IMR-90 (cell line): ENCODE measurements around the gene SLC46A1. TPM values are rescaled to one million over a fixed set of nuclear protein-coding genes. Genes with fewer than 3 reads are reported as not detected.

Source experiments
- ATAC-seq: fragments of 200-7000 bp; cut with Tn5 transposase; 2 replicates; pipeline ENCODE4 v1.9.1; 2020; ENCODE audit warnings: low read depth, mild to moderate bottlenecking, moderate library complexity
- BruUV-seq: library from RNA; stranded (reverse); fragments of 400-500 nt; replicated peaks from 2 replicates; lab custom pipeline; 2021; lab: Mats Ljungman, UMichigan
- CTCF ChIA-PET: fragments of 300-600 bp; formaldehyde crosslinking; extraction: SDS; loops from one replicate; lab custom pipeline; 2021; ENCODE audit warnings: antibody characterized with exemption; lab: Yijun Ruan, JAX
- POLR2A ChIA-PET: fragments of 300-600 bp; sonication (Branson Sonifier 250); formaldehyde crosslinking; loops from one replicate; lab custom pipeline; 2022; ENCODE audit warnings: antibody characterized with exemption; ENCODE audit not compliant: unreplicated experiment; lab: Charles Lee
- DNase-seq: peaks from one replicate; pipeline ENCODE4 v3.0.0; 2013
- H2AFZ ChIP-seq: replicated peaks from 2 replicates; pipeline ENCODE3; 2013; ENCODE audit warnings: low read length, mild to moderate bottlenecking; ENCODE audit not compliant: poor library complexity
- H2AK5ac ChIP-seq: 2 replicates; pipeline ENCODE4 v1.6.1; 2013; ENCODE audit warnings: low read depth, low read length, inconsistent platforms
- H2AK9ac ChIP-seq: replicated peaks from 2 replicates; pipeline ENCODE3; 2013; ENCODE audit warnings: mild to moderate bottlenecking, low read depth, low read length, moderate library complexity; ENCODE audit not compliant: poor library complexity
- H2BK120ac ChIP-seq: 2 replicates; pipeline ENCODE4 v1.6.1; 2013; ENCODE audit warnings: low read depth, low read length, inconsistent platforms
- H2BK15ac ChIP-seq: 3 replicates; pipeline ENCODE4 v1.6.1; 2013; ENCODE audit warnings: low read depth, low read length, inconsistent platforms
- H2BK20ac ChIP-seq: 2 replicates; pipeline ENCODE4 v1.6.1; 2013; ENCODE audit warnings: low read depth, mild to moderate bottlenecking, inconsistent platforms, low read length, moderate library complexity
- H2BK5ac ChIP-seq: 2 replicates; pipeline ENCODE4 v1.6.1; 2013; ENCODE audit warnings: mild to moderate bottlenecking, low read depth, low read length, inconsistent platforms; ENCODE audit not compliant: poor library complexity, severe bottlenecking
- H3K14ac ChIP-seq: replicated peaks from 2 replicates; pipeline ENCODE4 v1.6.1; 2013; ENCODE audit warnings: low read depth, low read length, inconsistent platforms
- H3K18ac ChIP-seq: 2 replicates; pipeline ENCODE4 v1.6.1; 2013; ENCODE audit warnings: low read depth, low read length, control low read depth
- H3K23ac ChIP-seq: 2 replicates; pipeline ENCODE4 v1.6.1; 2013; ENCODE audit warnings: low read depth, low read length, inconsistent platforms
- H3K27ac ChIP-seq: 2 replicates; pipeline ENCODE4 v1.5.1; 2013; ENCODE audit warnings: mild to moderate bottlenecking, control low read depth, low read length; ENCODE audit not compliant: insufficient read depth
- H3K27me3 ChIP-seq: 2 replicates; pipeline ENCODE4 v1.6.1; 2013; ENCODE audit warnings: low read length; ENCODE audit not compliant: control insufficient read depth, insufficient read depth
- H3K36me3 ChIP-seq: 2 replicates; pipeline ENCODE4 v1.6.1; 2013; ENCODE audit warnings: low read length, mixed read lengths; ENCODE audit not compliant: control insufficient read depth, insufficient read depth
- H3K4ac ChIP-seq: 2 replicates; pipeline ENCODE4 v1.6.1; 2013; ENCODE audit warnings: low read depth, low read length, inconsistent platforms
- H3K4me1 ChIP-seq: 2 replicates; pipeline ENCODE4 v1.6.1; 2013; ENCODE audit warnings: low read length, mixed read lengths; ENCODE audit not compliant: control insufficient read depth, insufficient read depth
- H3K4me2 ChIP-seq: 2 replicates; pipeline ENCODE4 v1.6.1; 2013; ENCODE audit warnings: low read depth, mild to moderate bottlenecking, control low read depth, low read length, moderate library complexity
- H3K4me3 ChIP-seq: 2 replicates; pipeline ENCODE4 v1.5.1; 2013; ENCODE audit warnings: low read depth, mild to moderate bottlenecking, control low read depth, low read length, moderate library complexity; ENCODE audit not compliant: insufficient read depth
- H3K56ac ChIP-seq: 2 replicates; pipeline ENCODE4 v1.6.1; 2013; ENCODE audit warnings: low read length, inconsistent platforms; ENCODE audit not compliant: insufficient read depth; ENCODE audit errors: extremely low read depth
- H3K79me1 ChIP-seq, 2 experiments: 2 replicates each; pipeline ENCODE4 v1.6.1; 2013; ENCODE audit warnings: low read length in 2 of 2, inconsistent platforms in 1 of 2, low read depth in 1 of 2
- H3K9ac ChIP-seq: 2 replicates; pipeline ENCODE4 v1.6.1; 2013; ENCODE audit warnings: low read depth, low read length, control low read depth
- H3K9me1 ChIP-seq: 2 replicates; pipeline ENCODE4 v1.6.1; 2013; ENCODE audit warnings: low read length, inconsistent platforms; ENCODE audit not compliant: insufficient read depth
- H3K9me3 ChIP-seq: 2 replicates; pipeline ENCODE4 v1.6.1; 2013; ENCODE audit warnings: low read length; ENCODE audit not compliant: control insufficient read depth, insufficient read depth
- H4K20me1 ChIP-seq: 2 replicates; pipeline ENCODE4 v1.6.1; 2013; ENCODE audit warnings: low read length, inconsistent platforms; ENCODE audit not compliant: insufficient read depth
- H4K5ac ChIP-seq: 2 replicates; pipeline ENCODE4 v1.6.1; 2013; ENCODE audit warnings: mild to moderate bottlenecking, low read depth, low read length, control low read depth
- H4K8ac ChIP-seq, 2 experiments: 2 replicates each; pipeline ENCODE4 v1.6.1; 2013; ENCODE audit warnings: low read depth in 2 of 2, low read length in 2 of 2, control low read depth in 1 of 2, inconsistent platforms in 1 of 2
- H4K91ac ChIP-seq: 2 replicates; pipeline ENCODE4 v1.6.1; 2013; ENCODE audit warnings: low read depth, low read length, inconsistent platforms; ENCODE audit not compliant: insufficient read depth
- BHLHE40 ChIP-seq: fragments of 150-350 bp; IDR thresholded peaks from 2 replicates; pipeline ENCODE4 v1.6.1; 2016; ENCODE audit warnings: mild to moderate bottlenecking, low read depth, low read length
- CEBPB ChIP-seq: IDR thresholded peaks from 2 replicates; pipeline ENCODE4 v1.6.1; 2012; ENCODE audit warnings: low read depth, low read length, improper control_type of control experiment
- CHD1 ChIP-seq: IDR thresholded peaks from 2 replicates; pipeline ENCODE4 v1.6.1; 2012; ENCODE audit warnings: low read depth, low read length, improper control_type of control experiment
- CTCF ChIP-seq: conservative IDR thresholded peaks from 2 replicates; pipeline ENCODE4 v1.5.1; 2012; ENCODE audit warnings: mild to moderate bottlenecking, low read depth, low read length, improper control_type of control experiment
- ELK1 ChIP-seq: fragments of 150-350 bp; IDR thresholded peaks from 2 replicates; pipeline ENCODE4 v1.6.1; 2016; ENCODE audit warnings: low read depth, mild to moderate bottlenecking, low read length, moderate library complexity, borderline replicate concordance
- FOS ChIP-seq: fragments of 150-350 bp; IDR thresholded peaks from 2 replicates; pipeline ENCODE4 v1.6.1; 2016; ENCODE audit warnings: low read depth, low read length
- MAFK ChIP-seq: IDR thresholded peaks from 2 replicates; pipeline ENCODE4 v1.6.1; 2012; ENCODE audit warnings: low read depth, low read length, improper control_type of control experiment
- MAZ ChIP-seq: IDR thresholded peaks from 2 replicates; pipeline ENCODE4 v1.6.1; 2012; ENCODE audit warnings: low read depth, mild to moderate bottlenecking, low read length, improper control_type of control experiment, moderate library complexity, borderline replicate concordance
- MXI1 ChIP-seq: IDR thresholded peaks from 2 replicates; pipeline ENCODE4 v1.6.1; 2012; ENCODE audit warnings: low read depth, mild to moderate bottlenecking, low read length, moderate library complexity, borderline replicate concordance
- NFE2L2 ChIP-seq: fragments of 150-350 bp; IDR thresholded peaks from 2 replicates; pipeline ENCODE4 v1.6.1; 2016; ENCODE audit warnings: low read depth, mild to moderate bottlenecking, low read length
- POLR2A ChIP-seq: IDR thresholded peaks from 2 replicates; pipeline ENCODE4 v1.6.1; 2012; ENCODE audit warnings: mild to moderate bottlenecking, low read depth, low read length
- RAD21 ChIP-seq: IDR thresholded peaks from 2 replicates; pipeline ENCODE4 v1.6.1; 2012; ENCODE audit warnings: low read length, improper control_type of control experiment
- RCOR1 ChIP-seq: IDR thresholded peaks from 2 replicates; pipeline ENCODE4 v1.6.1; 2012; ENCODE audit warnings: mild to moderate bottlenecking, low read length, improper control_type of control experiment; ENCODE audit not compliant: insufficient replicate concordance
- RFX5 ChIP-seq: IDR thresholded peaks from 2 replicates; pipeline ENCODE4 v1.8.0; 2012; ENCODE audit warnings: low read depth, mild to moderate bottlenecking, low read length, moderate library complexity
- USF2 ChIP-seq: fragments of 150-350 bp; IDR thresholded peaks from 2 replicates; pipeline ENCODE4 v1.6.1; 2017; ENCODE audit warnings: mild to moderate bottlenecking, antibody characterized with exemption, low read length, low read depth
- WGBS, 2 experiments: methylation state at CpG; one replicate each; pipeline versions ENCODE4 v1.1.5 to v1.1.7; 2013; ENCODE audit warnings: missing lambda C conversion rate in 2 of 2; ENCODE audit not compliant: insufficient read length in 1 of 2; ENCODE audit errors: extremely low coverage in 2 of 2; 5-methylcytosine and 5-hydroxymethylcytosine counted together
- dilution Hi-C: fragments of 300-500 bp; cut with HindIII; formaldehyde crosslinking; loops from one replicate; pipeline ENCODE4 v1.14.3; 2018; ENCODE audit warnings: low sequenced_read_pairs; ENCODE audit not compliant: unreplicated experiment
- in situ Hi-C: fragments of 300-500 bp; cut with MboI; formaldehyde crosslinking; loops from 3 replicates; pipeline ENCODE4 v1.14.3; 2019; ENCODE audit warnings: low sequenced_read_pairs, inconsistent platforms, mixed read lengths
- intact Hi-C: fragments of 100-400 bp; cut with micrococcal nuclease; formaldehyde crosslinking; loops from 2 replicates; pipeline ENCODE4 v1.10.0; 2022
- polyA plus RNA-seq, 3 experiments: library from polyadenylated mRNA; depleted of rRNA; stranded (reverse); fragments of >200 nt; gene quantifications; 2 replicates each; pipeline ENCODE4 v1.2.3, GENCODE V29; 2012; ENCODE audit warnings: low replicate concordance in 1 of 3
- total RNA-seq: library from RNA; depleted of rRNA; stranded (reverse); fragments of >200 nt; gene quantifications from 2 replicates; pipeline ENCODE4 v1.2.3, GENCODE V29; 2012

SLC46A1 gene
- total and polyA plus RNA-seq, 2 of the 4 experiments (the other 2 are of a cell fraction), result 2.7 to 3.9 TPM

GRCh38 chr17:28413804-28414203 is 7.8 kb upstream of the SLC46A1 start:
- H3K27ac ChIP-seq, result no peak overlapping the region
- H3K79me1 ChIP-seq, result no peaks in the 10 kb centered on the region
- no peaks in the 10 kb centered on the region for H3K9me1 ChIP-seq
- no peaks in the 10 kb centered on the region for H3K4me1 ChIP-seq
- TF ChIP-seq NFE2L2 (no peak), ELK1 (no peak), MAFK (no peak), RAD21 (no peak), RCOR1 (no peak), MAZ (no peak), USF2 (no peak), FOS (no peak), MXI1 (no peak), CHD1 (no peak), CEBPB (no peak), POLR2A (no peak), CTCF (no peak), BHLHE40 (no peak), RFX5 (no peak)
- H4K20me1 ChIP-seq, result no peaks in the 10 kb centered on the region
- no peaks in the 10 kb centered on the region for H3K36me3 ChIP-seq
- H4K5ac ChIP-seq, result no peak overlapping the region
- DNase-seq (no peak), ATAC-seq (no peak)
- no peaks in the 10 kb centered on the region for H3K9me3 ChIP-seq
- dilution Hi-C loops (no loop called here), intact Hi-C loops (no loop called here), in situ Hi-C loops (no loop called here)
- ChIA-PET CTCF (no interaction called here), POLR2A (no interaction called here)
- H2BK120ac ChIP-seq, result no peak overlapping the region
- no peak overlapping the region for H2BK15ac ChIP-seq
- H3K56ac ChIP-seq, result no peak overlapping the region
- no peak overlapping the region for H3K4me2 ChIP-seq
- no peak overlapping the region for H4K91ac ChIP-seq
- no peak overlapping the region for H2AK9ac ChIP-seq
- no peak overlapping the region for H4K8ac ChIP-seq
- H2BK5ac ChIP-seq, result no peak overlapping the region
- H2BK20ac ChIP-seq, result no peak overlapping the region
- no peak overlapping the region for H2AK5ac ChIP-seq
- no TSS peak for BruUV-seq
- H3K18ac ChIP-seq, result no peak overlapping the region
- H3K9ac ChIP-seq, result no peak overlapping the region
- no peak overlapping the region for H2AFZ ChIP-seq
- H3K4ac ChIP-seq, result no peak overlapping the region
- no peak overlapping the region for H3K4me3 ChIP-seq
- peaks cover 32% of the 10 kb centered on the region for H3K27me3 ChIP-seq
- WGBS, 2 experiments, result 56% methylated on average over 6 of the region's 7 CpGs; no CpG with 5 or more reads in 1 of the 2 experiments
- no peak overlapping the region for H3K14ac ChIP-seq
- no peak overlapping the region for H3K23ac ChIP-seq
